Heart left ventricle (tissue), 13 donors: ENCODE results near the gene YWHAQ.

Experiments used
- CTCF ChIP-seq, 12 donors: fragments of 200-600 bp; sonication (generic) in 4 of 12; IDR thresholded peaks; one replicate each; pipeline versions ENCODE4 v1.5.0 to v1.8.0; 2018 to 2022; ENCODE audit warnings: antibody characterized with exemption in 12 of 12, mild to moderate bottlenecking in 5 of 12
- POLR2A ChIP-seq, 2 donors: fragments of 450-650 bp; IDR thresholded peaks; one replicate each; pipeline ENCODE4 v1.6.1; 2017; ENCODE audit warnings: antibody characterized with exemption in 2 of 2, mild to moderate bottlenecking in 2 of 2, moderate library complexity in 2 of 2
- donor health status: ischemic (EF 13 %, LVEDD 7.1; RV severe dilation, severe dysfunction).
- donor health status: DM: no; HTN: yes; CAD: no.
- donor health status: DM: no; HTN: no; CAD: no.
- donor health status: ischemic (EF 25% LVEDD 6.9; RV normal size, moderate dysfunction).
- donor health status: ischemic (EF 25% LVEDD 5.7; RV mildly dilated, moderate dysfunction).
- donor health status: ischemic (EF 35%, LVEDD 5.7; RV mildly dilated, moderate dysfunction).
- donor health status: nonischemic (EF 11% LVEDD 7.7; RV severe dilation, severe dysfunction).
- donor health status: DM: yes; HTN: yes; CAD: no.
- donor health status: PGD.
- donor health status: ischemic (EF 29% LVEDD 5.4; RV normal size, mild dysfunction).
- donor health status: nonischemic (EF 23%, LVEDD 6.1; RV moderate dilation, normal function).

- TF ChIP-seq CTCF (IDR thresholded peaks at IDR 0.05): no peak
- no peak for TF ChIP-seq POLR2A (IDR thresholded peaks at IDR 0.05)
Measured at GRCh38 chr2:9658972-9659371, 28.2 kb upstream of the YWHAQ start.
